Fibroblast of lung (primary cell): ENCODE data around the gene SPHK1.

Experiments
- CTCF ChIP-seq, 2 donors: IDR thresholded peaks in 1 of 2; conservative IDR thresholded peaks in 1 of 2; 1 replicate in 1 of 2; 2 replicates in 1 of 2; pipeline ENCODE4 v1.5.1; 2011 to 2012; ENCODE audit warnings: low read length in 2 of 2, control low read depth in 1 of 2, inconsistent platforms in 1 of 2, low read depth in 1 of 2, mild to moderate bottlenecking in 1 of 2
- EZH2 ChIP-seq: IDR thresholded peaks from 2 replicates; pipeline ENCODE4 v1.5.1; 2012; ENCODE audit warnings: low read length, control low read depth, mild to moderate bottlenecking; ENCODE audit errors: missing control alignments

- TF ChIP-seq EZH2 (no peak), CTCF (conservative IDR thresholded peaks at IDR 0.05 in 1 of 2, IDR thresholded peaks at IDR 0.05 in 1 of 2; ENCODE audit: low read depth in 1 of 2, low read length in 2 of 2) (no peak)
Measured at GRCh38 chr17:76417499-76418143, 33.2 kb downstream of the SPHK1 start.
